ENCODE measurements around the gene ZNF385C. TPM values are rescaled to one million over a fixed set of nuclear protein-coding genes. Genes with fewer than 3 reads are reported as not detected.

Gene ZNF385C
- total and polyA plus RNA-seq, 2 donors (not counting 1 experiment from before 2014, with no cell fraction given), result 0.33 to 1.1 TPM

GRCh38 chr17:42118545-42118944 is 20.3 kb upstream of the ZNF385C start:
- CTCF ChIA-PET, result interaction anchor here (0.9 to 7.0 kb wide), 20 partner anchors 9 to 156 kb away, joined by 3 to 104 read pairs (median 4); partner anchors contain the start of genes CNP, DNAJC7, GHDC and KCNH4
- no peaks in the 10 kb centered on the region for H3K9me3 ChIP-seq (ENCODE audit: control extremely low read depth in 1 of 3, control insufficient read depth in 2 of 3, insufficient read depth in 1 of 3, low read length in 2 of 3)
- Mint-ChIP-seq H3K9me3 (ENCODE audit: insufficient read depth) (no peaks in the 10 kb centered on the region), H3K4me3 (peak overlapping the region; percentile 58), H3K27ac (peak overlapping the region; percentile 46), H3K4me1 (peaks cover 46% of the 10 kb centered on the region), H3K27me3 (no peaks in the 10 kb centered on the region)
- intact Hi-C loops (cut with micrococcal nuclease), result loop anchor here (10.0 kb wide), 1 partner anchor 266 kb away; the partner anchor contains the start of gene STAT3
- 92% methylated on average over 2 of the region's 2 CpGs for WGBS (ENCODE audit: insufficient coverage)
- peak; percentile 58 for TF ChIP-seq CTCF (IDR thresholded peaks at IDR 0.05)
- TF ChIP-seq EZH2 (IDR thresholded peaks at IDR 0.05; ENCODE audit: borderline replicate concordance, insufficient read depth, low read depth, low read length, poor library complexity, severe bottlenecking), result no peak
- H3K4me3 ChIP-seq (ENCODE audit: control extremely low read depth in 1 of 5, extremely low read depth in 1 of 5, insufficient read depth in 1 of 5, low read depth in 2 of 5, low read length in 4 of 5), result no peak overlapping the region
- DNase-seq (peak; percentile 64), ATAC-seq (ENCODE audit: low read depth) (no peak)
- no peak overlapping the region for H3K27ac ChIP-seq (ENCODE audit: low read length in 2 of 2)
- H3K4me1 ChIP-seq (ENCODE audit: control insufficient read depth in 2 of 2, insufficient read depth in 2 of 2, low read length in 2 of 2), result peaks cover 25 to 42% of the 10 kb centered on the region in 2 donors
- H2AFZ ChIP-seq (ENCODE audit: insufficient read depth, low read depth, low read length, poor library complexity, severe bottlenecking), result no peak overlapping the region
- H3K36me3 ChIP-seq (replicated peaks in 1 of 2; ENCODE audit: control extremely low read depth in 1 of 2, control insufficient read depth in 1 of 2, extremely low read depth in 1 of 2, insufficient read depth in 2 of 2, low read length in 1 of 2), result peaks cover 0 to 25% of the 10 kb centered on the region in 2 experiments
- H3K9ac ChIP-seq (ENCODE audit: low read length), result no peak overlapping the region
- peaks cover 8% of the 10 kb centered on the region for H3K79me2 ChIP-seq (ENCODE audit: control insufficient read depth, insufficient read depth, low read length)
- H3K27me3 ChIP-seq (replicated peaks in 1 of 4; ENCODE audit: control extremely low read depth in 1 of 4, control insufficient read depth in 3 of 4, insufficient read depth in 4 of 4, low read length in 3 of 4), result no peaks in the 10 kb centered on the region
- POLR2A ChIA-PET, result no interaction called here
- H3K4me2 ChIP-seq (replicated peaks; ENCODE audit: low read depth, low read length, poor library complexity, severe bottlenecking), result no peak overlapping the region
- no peaks in the 10 kb centered on the region for H4K20me1 ChIP-seq (ENCODE audit: control insufficient read depth, insufficient read depth, low read length, poor library complexity, severe bottlenecking)

GRCh38 chr17:42118126-42118510 is 19.8 kb upstream of the ZNF385C start:
- Histone ChIP-seq H3K9ac (ENCODE audit: low read length) (no peak overlapping the region), H4K20me1 (ENCODE audit: control insufficient read depth, insufficient read depth, low read length, poor library complexity, severe bottlenecking) (no peaks in the 10 kb centered on the region), H3K9me3 (ENCODE audit: control extremely low read depth in 1 of 3, control insufficient read depth in 2 of 3, insufficient read depth in 1 of 3, low read length in 2 of 3) (no peaks in the 10 kb centered on the region), H3K4me1 (ENCODE audit: control insufficient read depth in 2 of 2, insufficient read depth in 2 of 2, low read length in 2 of 2) (peaks cover 27 to 46% of the 10 kb centered on the region in 2 donors), H3K27ac (ENCODE audit: low read length in 2 of 2) (no peak overlapping the region), H3K27me3 (replicated peaks in 1 of 4; ENCODE audit: control extremely low read depth in 1 of 4, control insufficient read depth in 3 of 4, insufficient read depth in 4 of 4, low read length in 3 of 4) (no peaks in the 10 kb centered on the region), H3K4me2 (replicated peaks; ENCODE audit: low read depth, low read length, poor library complexity, severe bottlenecking) (no peak overlapping the region), H3K36me3 (replicated peaks in 1 of 2; ENCODE audit: control extremely low read depth in 1 of 2, control insufficient read depth in 1 of 2, extremely low read depth in 1 of 2, insufficient read depth in 2 of 2, low read length in 1 of 2) (peaks cover 0 to 30% of the 10 kb centered on the region in 2 experiments), H3K79me2 (ENCODE audit: control insufficient read depth, insufficient read depth, low read length) (peaks cover 8% of the 10 kb centered on the region), H3K4me3 (ENCODE audit: control extremely low read depth in 1 of 5, extremely low read depth in 1 of 5, insufficient read depth in 1 of 5, low read depth in 2 of 5, low read length in 4 of 5) (no peak overlapping the region), H2AFZ (ENCODE audit: insufficient read depth, low read depth, low read length, poor library complexity, severe bottlenecking) (no peak overlapping the region)
- Mint-ChIP-seq H3K4me1 (peaks cover 45% of the 10 kb centered on the region), H3K27me3 (no peaks in the 10 kb centered on the region), H3K9me3 (ENCODE audit: insufficient read depth) (no peaks in the 10 kb centered on the region), H3K4me3 (peak overlapping the region; percentile 58), H3K27ac (peak overlapping the region; percentile 46)
- POLR2A ChIA-PET, result no interaction called here
- no peak for DNase-seq
- ATAC-seq (ENCODE audit: low read depth), result no peak
- intact Hi-C loops (cut with micrococcal nuclease), result loop anchor here (10.0 kb wide), 1 partner anchor 267 kb away; the partner anchor contains the start of gene STAT3
- 100% methylated on average over 2 of the region's 4 CpGs for WGBS (ENCODE audit: insufficient coverage)
- TF ChIP-seq CTCF (IDR thresholded peaks at IDR 0.05) (no peak), EZH2 (IDR thresholded peaks at IDR 0.05; ENCODE audit: borderline replicate concordance, insufficient read depth, low read depth, low read length, poor library complexity, severe bottlenecking) (no peak)
- CTCF ChIA-PET, result interaction anchor here (0.9 to 7.0 kb wide), 18 partner anchors 10 to 155 kb away, joined by 3 to 104 read pairs (median 4); partner anchors contain the start of genes CNP, DNAJC7, GHDC and KCNH4

Measured in B cell (primary cell).